B cell (primary cell): ENCODE results near the gene PPFIA2. TPM values are rescaled to one million over a fixed set of nuclear protein-coding genes. Genes with fewer than 3 reads are reported as not detected.

ENCODE experiments used
- ATAC-seq: fragments of 200-7000 bp; cut with Tn5 transposase; one replicate; pipeline ENCODE4 v1.10.0; 2021; ENCODE audit warnings: low read depth, mild to moderate bottlenecking, moderate number of reproducible peaks, moderate library complexity
- CTCF ChIA-PET: fragments of 350-600 bp; sonication (Branson Sonifier 250); formaldehyde crosslinking; loops from one replicate; lab custom pipeline; 2021; ENCODE audit warnings: antibody characterized with exemption, inconsistent platforms; lab: Charles Lee
- POLR2A ChIA-PET: fragments of 350-600 bp; sonication (Branson Sonifier 250); formaldehyde crosslinking; loops from one replicate; lab custom pipeline; 2021; ENCODE audit warnings: antibody characterized with exemption; lab: Charles Lee
- DNase-seq: peaks from one replicate; pipeline ENCODE4 v3.0.0; 2013
- H2AFZ ChIP-seq: 2 replicates; pipeline ENCODE4 v1.6.1; 2012; ENCODE audit warnings: mild to moderate bottlenecking, low read depth, low read length; ENCODE audit not compliant: insufficient read depth, poor library complexity, severe bottlenecking
- H3K27ac ChIP-seq, 2 donors: 1 replicate in 1 of 2; 2 replicates in 1 of 2; pipeline ENCODE4 v1.5.1; 2012 to 2013; ENCODE audit warnings: low read length in 2 of 2, mild to moderate bottlenecking in 2 of 2, moderate library complexity in 1 of 2
- H3K27me3 ChIP-seq, 4 experiments: fragments of 200-600 bp in 1 of 4; sonication (generic) in 1 of 4; replicated peaks in 1 of 4; 1 replicate in 2 of 4; 2 replicates in 2 of 4; pipeline versions ENCODE4 v1.6.1 to v1.7.0; 2013 to 2016; ENCODE audit warnings: low read length in 3 of 4, mild to moderate bottlenecking in 2 of 4, mixed read lengths in 1 of 4, moderate library complexity in 1 of 4; ENCODE audit not compliant: insufficient read depth in 4 of 4, control insufficient read depth in 3 of 4; ENCODE audit errors: control extremely low read depth in 1 of 4
- H3K36me3 ChIP-seq, 2 experiments: replicated peaks in 1 of 2; 1 replicate in 1 of 2; 2 replicates in 1 of 2; pipeline versions ENCODE4 v1.6.1 to v1.7.1; 2013; ENCODE audit warnings: low read length in 1 of 2; ENCODE audit not compliant: insufficient read depth in 2 of 2, control insufficient read depth in 1 of 2; ENCODE audit errors: control extremely low read depth in 1 of 2, extremely low read depth in 1 of 2
- H3K4me1 ChIP-seq, 2 donors: fragments of 200-600 bp in 1 of 2; sonication (generic) in 1 of 2; 1 replicate in 1 of 2; 2 replicates in 1 of 2; pipeline versions ENCODE4 v1.5.1 to v1.6.1; 2013 to 2017; ENCODE audit warnings: low read length in 2 of 2; ENCODE audit not compliant: control insufficient read depth in 2 of 2, insufficient read depth in 2 of 2
- H3K4me2 ChIP-seq: replicated peaks from 2 replicates; pipeline ENCODE3; 2012; ENCODE audit warnings: mild to moderate bottlenecking, low read depth, low read length; ENCODE audit not compliant: poor library complexity, severe bottlenecking
- H3K4me3 ChIP-seq, 5 experiments: fragments of 200-600 bp in 1 of 5; sonication (generic) in 1 of 5; 1 replicate in 3 of 5; 2 replicates in 2 of 5; pipeline versions ENCODE4 v1.5.1 to v1.7.0; 2011 to 2016; ENCODE audit warnings: low read length in 4 of 5, mild to moderate bottlenecking in 4 of 5, low read depth in 2 of 5, control low read depth in 1 of 5, moderate library complexity in 1 of 5; ENCODE audit not compliant: insufficient read depth in 1 of 5; ENCODE audit errors: control extremely low read depth in 1 of 5, extremely low read depth in 1 of 5
- H3K79me2 ChIP-seq: fragments of 200-600 bp; sonication (generic); one replicate; pipeline ENCODE4 v1.6.0; 2016; ENCODE audit warnings: low read length; ENCODE audit not compliant: control insufficient read depth, insufficient read depth
- H3K9ac ChIP-seq: fragments of 200-600 bp; sonication (generic); 2 replicates; pipeline ENCODE4 v1.6.1; 2017; ENCODE audit warnings: mild to moderate bottlenecking, low read length, moderate library complexity
- H3K9me3 ChIP-seq, 3 donors: one replicate each; pipeline versions ENCODE4 v1.6.1 to v1.7.1; 2013; ENCODE audit warnings: low read length in 2 of 3; ENCODE audit not compliant: control insufficient read depth in 2 of 3, insufficient read depth in 1 of 3; ENCODE audit errors: control extremely low read depth in 1 of 3
- H4K20me1 ChIP-seq: 2 replicates; pipeline ENCODE4 v1.6.0; 2012; ENCODE audit warnings: mild to moderate bottlenecking, low read length; ENCODE audit not compliant: insufficient read depth, control insufficient read depth, poor library complexity, severe bottlenecking
- H3K27ac Mint-ChIP-seq: one replicate; pipeline ENCODE4 v1.8.0; 2021; ENCODE audit warnings: mixed read lengths
- H3K27me3 Mint-ChIP-seq: one replicate; pipeline ENCODE4 v1.8.0; 2021; ENCODE audit warnings: mixed read lengths
- H3K4me1 Mint-ChIP-seq: one replicate; pipeline ENCODE4 v1.8.0; 2021; ENCODE audit warnings: mixed read lengths
- H3K4me3 Mint-ChIP-seq: one replicate; pipeline ENCODE4 v1.8.0; 2021; ENCODE audit warnings: mixed read lengths
- H3K9me3 Mint-ChIP-seq: one replicate; pipeline ENCODE4 v1.8.0; 2022; ENCODE audit warnings: mixed read lengths; ENCODE audit not compliant: insufficient read depth
- EZH2 ChIP-seq: IDR thresholded peaks from 2 replicates; pipeline ENCODE4 v1.6.1; 2012; ENCODE audit warnings: borderline replicate concordance, low read depth, mild to moderate bottlenecking, moderate library complexity, low read length; ENCODE audit not compliant: insufficient read depth, poor library complexity, severe bottlenecking
- WGBS: methylation state at CpG from one replicate; pipeline ENCODE4 v1.1.5; 2013; ENCODE audit warnings: missing lambda C conversion rate; ENCODE audit not compliant: insufficient coverage; 5-methylcytosine and 5-hydroxymethylcytosine counted together
- intact Hi-C: fragments of 100-400 bp; cut with micrococcal nuclease; formaldehyde crosslinking; loops from one replicate; pipeline ENCODE4 v1.10.0; 2022
- polyA plus RNA-seq: library from polyadenylated mRNA; depleted of rRNA; stranded (reverse); fragments of >200 nt; gene quantifications from 2 replicates; pipeline ENCODE4 v1.2.3, GENCODE V29; 2012
- total RNA-seq, 2 donors: library from RNA; stranded (reverse); fragments of 120-200 nt in 1 of 2; gene quantifications; 1 replicate in 1 of 2; 2 replicates in 1 of 2; pipeline versions ENCODE4 v1.2.3 to v1.2.4, GENCODE V29; 2013 to 2022
- TF ChIP-seq, protein P1 (sequence below): fragments of 200-600 bp; IDR thresholded peaks from one replicate; pipeline ENCODE4 v1.8.0; 2022; ENCODE audit warnings: antibody characterized with exemption, mild to moderate bottlenecking

The PPFIA2 gene
- total and polyA plus RNA-seq, 2 donors (not counting 1 experiment from before 2014, with no cell fraction given): not detected

DNA sequence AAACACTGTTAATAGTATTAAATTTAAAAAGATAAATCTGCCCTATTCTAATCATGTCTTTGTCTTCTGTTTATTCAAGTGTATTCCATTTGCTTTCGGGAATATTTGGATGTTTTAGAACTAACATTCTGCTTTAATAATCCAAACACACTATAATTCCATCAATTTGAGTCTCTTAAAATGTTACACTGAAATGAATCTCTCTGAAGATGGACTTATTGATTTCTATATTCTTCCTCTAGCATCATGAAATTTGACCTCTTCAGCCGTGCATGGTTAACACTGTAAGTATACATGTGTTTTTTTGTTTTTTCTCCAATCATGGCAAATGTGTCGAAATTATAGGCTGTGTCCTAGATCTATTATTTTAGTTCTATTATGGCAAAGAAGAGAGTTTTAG is 342.1 kb downstream of the PPFIA2 start:
- no CpG with 5 or more reads among the region's 3 CpGs for WGBS
- H3K4me3 Mint-ChIP-seq: no peak overlapping the region
- POLR2A ChIA-PET: no interaction called here
- no peaks in the 10 kb centered on the region for H3K27me3 Mint-ChIP-seq
- Histone ChIP-seq H3K4me2 (no peak overlapping the region), H3K9ac (no peak overlapping the region), H3K27me3 (no peaks in the 10 kb centered on the region), H3K27ac (no peak overlapping the region), H3K4me3 (no peak overlapping the region), H4K20me1 (no peaks in the 10 kb centered on the region), H3K9me3 (no peaks in the 10 kb centered on the region), H3K4me1 (no peaks in the 10 kb centered on the region), H3K36me3 (no peaks in the 10 kb centered on the region), H2AFZ (no peak overlapping the region), H3K79me2 (no peaks in the 10 kb centered on the region)
- no peaks in the 10 kb centered on the region for H3K4me1 Mint-ChIP-seq
- CTCF ChIA-PET: no interaction called here
- TF ChIP-seq, protein P1, sequence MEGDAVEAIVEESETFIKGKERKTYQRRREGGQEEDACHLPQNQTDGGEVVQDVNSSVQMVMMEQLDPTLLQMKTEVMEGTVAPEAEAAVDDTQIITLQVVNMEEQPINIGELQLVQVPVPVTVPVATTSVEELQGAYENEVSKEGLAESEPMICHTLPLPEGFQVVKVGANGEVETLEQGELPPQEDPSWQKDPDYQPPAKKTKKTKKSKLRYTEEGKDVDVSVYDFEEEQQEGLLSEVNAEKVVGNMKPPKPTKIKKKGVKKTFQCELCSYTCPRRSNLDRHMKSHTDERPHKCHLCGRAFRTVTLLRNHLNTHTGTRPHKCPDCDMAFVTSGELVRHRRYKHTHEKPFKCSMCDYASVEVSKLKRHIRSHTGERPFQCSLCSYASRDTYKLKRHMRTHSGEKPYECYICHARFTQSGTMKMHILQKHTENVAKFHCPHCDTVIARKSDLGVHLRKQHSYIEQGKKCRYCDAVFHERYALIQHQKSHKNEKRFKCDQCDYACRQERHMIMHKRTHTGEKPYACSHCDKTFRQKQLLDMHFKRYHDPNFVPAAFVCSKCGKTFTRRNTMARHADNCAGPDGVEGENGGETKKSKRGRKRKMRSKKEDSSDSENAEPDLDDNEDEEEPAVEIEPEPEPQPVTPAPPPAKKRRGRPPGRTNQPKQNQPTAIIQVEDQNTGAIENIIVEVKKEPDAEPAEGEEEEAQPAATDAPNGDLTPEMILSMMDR: no peak
- no peak for TF ChIP-seq EZH2
- no peak overlapping the region for H3K27ac Mint-ChIP-seq
- H3K9me3 Mint-ChIP-seq: no peaks in the 10 kb centered on the region
- no peak for DNase-seq
- ATAC-seq: no peak
- intact Hi-C loops: no loop called here

- H2AFZ ChIP-seq: no peak overlapping the region
- H3K27me3 Mint-ChIP-seq: no peaks in the 10 kb centered on the region
- H3K27ac Mint-ChIP-seq: no peak overlapping the region
- no peaks in the 10 kb centered on the region for H3K79me2 ChIP-seq
- no peaks in the 10 kb centered on the region for H4K20me1 ChIP-seq
- no peaks in the 10 kb centered on the region for H3K4me1 Mint-ChIP-seq
- no peak for ATAC-seq
- DNase-seq: no peak
- H3K9me3 Mint-ChIP-seq: no peaks in the 10 kb centered on the region
- intact Hi-C loops: no loop called here
- no peaks in the 10 kb centered on the region for H3K4me1 ChIP-seq
- H3K9me3 ChIP-seq: no peaks in the 10 kb centered on the region
- H3K27me3 ChIP-seq: no peaks in the 10 kb centered on the region
- TF ChIP-seq, protein P1: no peak
- TF ChIP-seq EZH2: no peak
- WGBS: no CpG with 5 or more reads among the region's 1 CpG
- H3K4me2 ChIP-seq: no peak overlapping the region
- no peak overlapping the region for H3K4me3 Mint-ChIP-seq
- no peaks in the 10 kb centered on the region for H3K36me3 ChIP-seq
- H3K4me3 ChIP-seq: no peak overlapping the region
- H3K9ac ChIP-seq: no peak overlapping the region
- H3K27ac ChIP-seq: no peak overlapping the region
- ChIA-PET CTCF (no interaction called here), POLR2A (no interaction called here)
Measured at GRCh38 chr12:81416571-81416970, 342.6 kb downstream of the PPFIA2 start.
